Naive thymus-derived CD4-positive, alpha-beta T cell (primary cell): ENCODE data around the gene CDKN2AIPNL. TPM values are rescaled to one million over a fixed set of nuclear protein-coding genes. Genes with fewer than 3 reads are reported as not detected.

Experiments
- ATAC-seq: fragments of 150-1000 bp; cut with Tn5 transposase; 2 replicates; pipeline ENCODE4 v1.10.0; 2021; ENCODE audit warnings: mild to moderate bottlenecking, moderate library complexity
- CTCF ChIA-PET: fragments of 350-600 bp; sonication (Branson Sonifier 250); formaldehyde crosslinking; loops from one replicate; lab custom pipeline; 2021; ENCODE audit warnings: antibody characterized with exemption; lab: Charles Lee
- POLR2A ChIA-PET: fragments of 350-600 bp; sonication (Branson Sonifier 250); formaldehyde crosslinking; loops from one replicate; lab custom pipeline; 2021; ENCODE audit warnings: antibody characterized with exemption, inconsistent platforms; lab: Charles Lee
- DNase-seq, 9 donors: peaks; one replicate each; pipeline versions ENCODE4 v3.0.0 to v3.0.0-alpha.2; 2020 to 2022; ENCODE audit warnings: mixed read lengths in 1 of 9
- H3K27ac ChIP-seq: one replicate; pipeline ENCODE4 v1.7.0; 2013; ENCODE audit warnings: mild to moderate bottlenecking, low read depth, low read length, moderate library complexity
- H3K27me3 ChIP-seq, 2 donors: one replicate each; pipeline ENCODE4 v1.7.0; 2013; ENCODE audit warnings: low read length in 2 of 2, mild to moderate bottlenecking in 2 of 2, moderate library complexity in 2 of 2; ENCODE audit not compliant: control insufficient read depth in 2 of 2, insufficient read depth in 2 of 2
- H3K36me3 ChIP-seq, 3 experiments: 1 replicate in 2 of 3; 2 replicates in 1 of 3; pipeline ENCODE4 v1.7.0; 2013; ENCODE audit warnings: low read length in 3 of 3, mild to moderate bottlenecking in 3 of 3, moderate library complexity in 1 of 3; ENCODE audit not compliant: insufficient read depth in 3 of 3, control insufficient read depth in 2 of 3
- H3K4me1 ChIP-seq, 2 donors: one replicate each; pipeline ENCODE4 v1.7.0; 2013; ENCODE audit warnings: low read length in 2 of 2, mild to moderate bottlenecking in 2 of 2, moderate library complexity in 1 of 2; ENCODE audit not compliant: control insufficient read depth in 2 of 2, insufficient read depth in 2 of 2
- H3K4me3 ChIP-seq: 2 replicates; pipeline ENCODE4 v1.7.0; 2013; ENCODE audit warnings: mild to moderate bottlenecking, low read length
- H3K9me3 ChIP-seq, 3 experiments: 1 replicate in 2 of 3; 2 replicates in 1 of 3; pipeline ENCODE4 v1.7.0; 2013; ENCODE audit warnings: low read length in 3 of 3; ENCODE audit not compliant: control insufficient read depth in 2 of 3
- H3K27ac Mint-ChIP-seq, 9 donors: one replicate each; pipeline ENCODE4 v1.8.0; 2020 to 2022; ENCODE audit warnings: mixed read lengths in 9 of 9, mild to moderate bottlenecking in 8 of 9, moderate library complexity in 5 of 9, inconsistent platforms in 2 of 9
- H3K27me3 Mint-ChIP-seq, 5 donors: one replicate each; pipeline ENCODE4 v1.8.0; 2021 to 2022; ENCODE audit warnings: mixed read lengths in 5 of 5, mild to moderate bottlenecking in 1 of 5
- H3K36me3 Mint-ChIP-seq, 5 donors: one replicate each; pipeline ENCODE4 v1.8.0; 2020 to 2022; ENCODE audit warnings: mixed read lengths in 5 of 5, mild to moderate bottlenecking in 3 of 5, inconsistent platforms in 1 of 5
- H3K4me1 Mint-ChIP-seq, 7 donors: one replicate each; pipeline ENCODE4 v1.8.0; 2020 to 2022; ENCODE audit warnings: mixed read lengths in 7 of 7, mild to moderate bottlenecking in 3 of 7, inconsistent platforms in 1 of 7
- H3K4me3 Mint-ChIP-seq, 10 donors: one replicate each; pipeline ENCODE4 v1.8.0; 2020 to 2022; ENCODE audit warnings: mild to moderate bottlenecking in 10 of 10, mixed read lengths in 10 of 10, moderate library complexity in 6 of 10, inconsistent platforms in 2 of 10
- H3K9me3 Mint-ChIP-seq, 11 donors: one replicate each; pipeline ENCODE4 v1.8.0; 2020 to 2022; ENCODE audit warnings: mixed read lengths in 11 of 11, mild to moderate bottlenecking in 4 of 11, inconsistent platforms in 1 of 11, moderate library complexity in 1 of 11
- intact Hi-C, 2 donors: fragments of 100-400 bp; cut with micrococcal nuclease; formaldehyde crosslinking; loops; one replicate each; pipeline ENCODE4 v1.15.1; 2023
- polyA plus RNA-seq, 2 donors: library from polyadenylated mRNA; unstranded; fragments of 300-500 nt; fragmentation: Illumina TruSeq; gene quantifications; one replicate each; pipeline ENCODE4 v1.2.3, GENCODE V29; 2021
- total RNA-seq, 6 experiments: library from RNA in 5 of 6; stranded (reverse) in 5 of 6; gene quantifications; 1 replicate in 5 of 6; 2 replicates in 1 of 6; pipeline ENCODE4 v1.2.3 and lab custom pipeline; 2021 to 2026

The CDKN2AIPNL gene
- total and polyA plus RNA-seq, 7 experiments from 2014 or later = 11.5 to 29.1 (median 17.8) TPM

DNA sequence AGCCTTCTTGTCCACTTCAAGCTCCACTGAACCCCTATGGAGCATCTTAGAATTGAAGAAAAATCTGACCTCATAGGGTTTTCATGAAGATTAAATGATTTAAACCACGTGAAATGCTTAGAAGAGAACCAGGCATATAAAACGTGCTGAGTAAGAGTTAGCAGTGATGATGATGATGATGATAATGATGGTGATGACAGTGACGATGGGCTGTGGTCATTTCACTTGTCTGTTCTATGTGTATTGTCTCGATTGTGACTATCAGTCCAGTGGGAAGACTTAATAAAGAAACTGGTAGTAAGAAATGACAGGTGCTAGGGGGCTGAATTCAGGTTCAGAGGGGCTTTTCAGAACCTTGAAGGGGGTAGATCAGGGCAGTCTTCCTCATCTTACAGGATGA is 45.1 kb upstream of the CDKN2AIPNL start:
- Histone ChIP-seq H3K4me1 (no peaks in the 10 kb centered on the region), H3K9me3 (no peaks in the 10 kb centered on the region), H3K36me3 (no peaks in the 10 kb centered on the region), H3K4me3 (no peak overlapping the region), H3K27me3 (no peaks in the 10 kb centered on the region), H3K27ac (no peak overlapping the region)
- Mint-ChIP-seq H3K36me3 (no peaks in the 10 kb centered on the region), H3K4me3 (no peak overlapping the region), H3K27ac (peak overlapping the region in 1 of 9 donors; percentile 44), H3K27me3 (peaks cover 0 to 5% (median 0%) of the 10 kb centered on the region in 5 donors), H3K9me3 (no peaks in the 10 kb centered on the region), H3K4me1 (no peaks in the 10 kb centered on the region)
- ChIA-PET CTCF (no interaction called here), POLR2A (no interaction called here)
- intact Hi-C loops = no loop called here
- ATAC-seq (no peak), DNase-seq (no peak)

DNA sequence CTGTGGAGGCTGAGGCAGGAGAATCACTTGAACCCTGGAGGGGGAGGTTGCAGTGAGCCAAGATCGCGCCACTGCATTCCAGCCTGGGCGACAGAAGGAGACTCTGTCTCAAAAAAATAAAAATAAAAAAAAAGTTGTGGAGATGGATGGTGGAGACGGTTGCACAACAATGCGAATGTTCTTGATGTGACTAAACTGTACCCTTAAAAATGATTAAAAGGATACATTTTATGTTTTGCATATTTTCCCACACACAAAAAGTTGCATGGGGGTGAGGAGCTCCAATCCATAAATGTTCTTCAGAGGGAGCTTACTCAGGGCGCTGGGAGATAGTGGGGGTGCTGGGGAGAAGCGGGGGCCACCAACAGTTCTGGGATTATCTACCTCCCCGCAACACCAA is 43.8 kb upstream of the CDKN2AIPNL start:
- H3K27ac ChIP-seq = no peak overlapping the region
- H3K4me1 ChIP-seq = no peaks in the 10 kb centered on the region
- no peaks in the 10 kb centered on the region for H3K9me3 ChIP-seq
- DNase-seq (no peak), ATAC-seq (no peak)
- CTCF ChIA-PET = no interaction called here
- no peaks in the 10 kb centered on the region for H3K27me3 ChIP-seq
- no peak overlapping the region for H3K4me3 ChIP-seq
- H3K9me3 Mint-ChIP-seq = no peaks in the 10 kb centered on the region
- no peaks in the 10 kb centered on the region for H3K36me3 ChIP-seq
- no peak overlapping the region for H3K4me3 Mint-ChIP-seq
- intact Hi-C loops = no loop called here
- no peak overlapping the region for H3K27ac Mint-ChIP-seq
- no peaks in the 10 kb centered on the region for H3K36me3 Mint-ChIP-seq
- H3K4me1 Mint-ChIP-seq = peaks cover 0 to under 1% (median 0%) of the 10 kb centered on the region in 7 donors
- POLR2A ChIA-PET = no interaction called here
- peaks cover 0 to 5% (median 0%) of the 10 kb centered on the region in 5 donors for H3K27me3 Mint-ChIP-seq

DNA sequence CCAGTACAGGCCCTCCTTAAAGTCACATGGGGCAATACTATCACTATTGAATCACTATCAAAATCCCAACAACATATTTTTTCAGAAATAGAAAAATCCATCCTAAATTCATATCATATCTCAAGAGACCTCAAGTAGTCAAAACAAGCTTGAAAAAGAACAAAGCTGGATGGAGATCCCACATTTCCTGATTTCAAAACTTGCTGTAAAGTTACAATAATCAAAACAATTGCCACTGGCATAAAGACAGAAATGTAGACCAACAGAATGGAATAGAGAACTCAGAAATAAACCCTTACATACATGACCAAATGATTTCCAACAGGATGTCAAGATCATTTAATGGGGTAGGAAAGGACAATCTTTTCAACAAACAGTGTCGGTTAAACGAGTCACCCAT is 41.3 kb upstream of the CDKN2AIPNL start:
- H3K27ac ChIP-seq = no peak overlapping the region
- DNase-seq = no peak
- ChIA-PET POLR2A (interaction anchor here (0.6 kb wide), 1 partner anchor 44 kb away, joined by 5 read pairs; no protein-coding TSS in a partner anchor), CTCF (no interaction called here)
- no peaks in the 10 kb centered on the region for H3K36me3 Mint-ChIP-seq
- no peaks in the 10 kb centered on the region for H3K4me1 ChIP-seq
- intact Hi-C loops = no loop called here
- no peaks in the 10 kb centered on the region for H3K9me3 ChIP-seq
- H3K4me3 Mint-ChIP-seq = no peak overlapping the region
- H3K4me3 ChIP-seq = no peak overlapping the region
- H3K36me3 ChIP-seq = no peaks in the 10 kb centered on the region
- no peak overlapping the region for H3K27ac Mint-ChIP-seq
- no peaks in the 10 kb centered on the region for H3K27me3 ChIP-seq
- peaks cover 0 to 7% (median 0%) of the 10 kb centered on the region in 7 donors for H3K4me1 Mint-ChIP-seq
- ATAC-seq = no peak
- no peaks in the 10 kb centered on the region for H3K9me3 Mint-ChIP-seq
- H3K27me3 Mint-ChIP-seq = peaks cover 0 to 5% (median 0%) of the 10 kb centered on the region in 5 donors

DNA sequence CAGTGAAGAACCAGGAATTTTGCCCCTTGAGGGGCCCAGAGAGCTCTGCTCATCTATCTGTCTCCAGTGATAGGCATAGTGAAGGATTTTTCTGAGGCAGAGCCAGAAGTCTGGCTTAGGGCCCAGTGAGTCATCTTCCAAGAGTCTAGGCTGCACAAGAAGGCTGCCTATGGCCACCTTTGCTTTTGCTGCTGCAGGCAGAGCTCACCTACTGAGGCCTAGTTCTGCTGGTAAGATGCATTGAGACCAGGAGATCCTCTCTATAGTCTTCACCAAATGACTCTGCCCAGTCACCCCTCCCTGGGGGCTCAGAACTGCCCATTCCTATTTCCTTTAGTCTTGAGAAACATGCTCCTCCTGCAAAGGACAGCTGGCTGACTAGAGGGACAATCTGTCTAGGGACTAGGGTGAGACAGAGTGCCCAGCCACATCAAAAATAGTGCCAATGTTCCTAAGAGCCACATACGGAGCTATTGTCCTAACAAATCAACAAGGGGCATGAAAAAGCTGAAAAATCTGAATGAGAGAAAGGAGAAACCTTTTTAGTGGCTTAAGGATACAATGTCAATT is 40.3 kb upstream of the CDKN2AIPNL start:
- H3K36me3 ChIP-seq = no peaks in the 10 kb centered on the region
- no peaks in the 10 kb centered on the region for H3K27me3 ChIP-seq
- H3K4me1 ChIP-seq = no peaks in the 10 kb centered on the region
- peaks cover 0 to 5% (median 0%) of the 10 kb centered on the region in 5 donors for H3K27me3 Mint-ChIP-seq
- intact Hi-C loops = no loop called here
- DNase-seq (no peak), ATAC-seq (no peak)
- no peak overlapping the region for H3K4me3 ChIP-seq
- CTCF ChIA-PET = no interaction called here
- peaks cover 0 to 7% (median 0%) of the 10 kb centered on the region in 7 donors for H3K4me1 Mint-ChIP-seq
- POLR2A ChIA-PET = no interaction called here
- H3K9me3 Mint-ChIP-seq = no peaks in the 10 kb centered on the region
- no peak overlapping the region for H3K4me3 Mint-ChIP-seq
- H3K27ac Mint-ChIP-seq = no peak overlapping the region
- H3K27ac ChIP-seq = no peak overlapping the region
- H3K9me3 ChIP-seq = no peaks in the 10 kb centered on the region
- no peaks in the 10 kb centered on the region for H3K36me3 Mint-ChIP-seq

DNA sequence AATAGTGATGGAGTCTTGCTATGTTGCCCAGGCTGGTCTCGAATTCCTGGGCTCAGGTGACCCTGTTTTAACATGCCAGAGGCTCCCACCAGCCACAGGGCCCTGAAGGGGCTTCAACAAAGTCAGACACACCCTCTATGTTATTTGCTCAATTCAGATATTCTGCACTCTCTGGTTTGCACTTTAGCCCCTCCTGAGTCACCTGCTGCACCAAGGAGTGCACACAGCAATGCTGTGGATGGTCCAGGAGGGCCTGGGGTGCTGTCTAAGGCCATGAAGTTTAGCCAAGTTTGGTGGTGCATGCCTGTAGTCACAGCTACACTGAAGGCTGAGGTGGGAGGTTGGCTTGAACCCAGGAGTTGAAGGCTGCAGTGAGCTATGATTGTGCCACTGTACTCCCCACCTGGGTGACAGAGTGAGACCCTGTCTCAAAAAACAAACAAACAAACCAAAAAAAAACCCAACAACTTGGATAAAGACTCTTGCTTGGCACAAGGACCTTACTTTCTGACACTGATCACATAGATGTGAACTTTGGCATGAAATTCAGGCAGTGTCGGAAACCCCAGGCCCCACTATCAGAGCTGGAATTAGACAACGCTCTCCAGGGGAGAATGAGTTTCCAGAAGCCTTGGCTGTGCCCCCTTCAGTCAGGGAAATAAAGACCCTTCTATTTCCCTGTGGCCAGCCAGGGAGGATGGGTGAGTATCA is 39.7 kb upstream of the CDKN2AIPNL start:
- no peak overlapping the region for H3K4me3 Mint-ChIP-seq
- POLR2A ChIA-PET = no interaction called here
- no peak overlapping the region for H3K27ac Mint-ChIP-seq
- CTCF ChIA-PET = no interaction called here
- DNase-seq = no peak
- intact Hi-C loops = no loop called here
- Histone ChIP-seq H3K27me3 (no peaks in the 10 kb centered on the region), H3K4me1 (no peaks in the 10 kb centered on the region), H3K4me3 (no peak overlapping the region), H3K36me3 (no peaks in the 10 kb centered on the region), H3K9me3 (no peaks in the 10 kb centered on the region), H3K27ac (no peak overlapping the region)
- no peak for ATAC-seq
- H3K4me1 Mint-ChIP-seq = peaks cover 0 to 7% (median 0%) of the 10 kb centered on the region in 7 donors
- H3K36me3 Mint-ChIP-seq = no peaks in the 10 kb centered on the region
- peaks cover 0 to 3% (median 0%) of the 10 kb centered on the region in 5 donors for H3K27me3 Mint-ChIP-seq
- H3K9me3 Mint-ChIP-seq = peaks cover 0 to 2% (median 0%) of the 10 kb centered on the region in 11 donors

DNA sequence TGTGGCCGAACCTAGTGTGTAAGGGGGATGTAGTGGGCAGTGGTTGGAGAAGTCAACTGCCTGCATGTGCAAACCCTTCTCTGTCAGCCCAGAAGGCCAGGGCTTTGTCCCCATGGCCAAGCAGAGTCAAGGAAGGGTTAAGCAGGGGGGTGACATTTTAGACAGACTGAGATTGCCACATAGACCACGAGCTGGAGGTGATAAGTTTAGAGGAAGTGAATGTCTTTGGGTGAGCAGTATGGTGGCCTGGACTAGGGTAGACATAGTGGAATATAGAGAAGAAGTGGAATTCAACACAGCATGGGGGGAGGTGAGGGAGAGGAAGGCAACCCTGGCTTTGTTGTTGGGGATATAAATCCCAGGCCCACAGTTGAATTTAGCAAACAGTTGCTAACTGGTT is 38.7 kb upstream of the CDKN2AIPNL start:
- ChIA-PET POLR2A (no interaction called here), CTCF (no interaction called here)
- H3K9me3 ChIP-seq = no peaks in the 10 kb centered on the region
- ATAC-seq (peak; percentile 37), DNase-seq (no peak)
- Mint-ChIP-seq H3K27ac (peak overlapping the region in 1 of 9 donors; percentile 39), H3K27me3 (peaks cover 0 to 3% (median 0%) of the 10 kb centered on the region in 5 donors), H3K36me3 (no peaks in the 10 kb centered on the region), H3K4me1 (peaks cover 0 to 7% (median 0%) of the 10 kb centered on the region in 7 donors), H3K9me3 (peaks cover 0 to 2% (median 0%) of the 10 kb centered on the region in 11 donors), H3K4me3 (no peak overlapping the region)
- H3K36me3 ChIP-seq = no peaks in the 10 kb centered on the region
- H3K4me3 ChIP-seq = no peak overlapping the region
- intact Hi-C loops = no loop called here
- H3K27ac ChIP-seq = no peak overlapping the region
- no peaks in the 10 kb centered on the region for H3K4me1 ChIP-seq
- H3K27me3 ChIP-seq = no peaks in the 10 kb centered on the region

DNA sequence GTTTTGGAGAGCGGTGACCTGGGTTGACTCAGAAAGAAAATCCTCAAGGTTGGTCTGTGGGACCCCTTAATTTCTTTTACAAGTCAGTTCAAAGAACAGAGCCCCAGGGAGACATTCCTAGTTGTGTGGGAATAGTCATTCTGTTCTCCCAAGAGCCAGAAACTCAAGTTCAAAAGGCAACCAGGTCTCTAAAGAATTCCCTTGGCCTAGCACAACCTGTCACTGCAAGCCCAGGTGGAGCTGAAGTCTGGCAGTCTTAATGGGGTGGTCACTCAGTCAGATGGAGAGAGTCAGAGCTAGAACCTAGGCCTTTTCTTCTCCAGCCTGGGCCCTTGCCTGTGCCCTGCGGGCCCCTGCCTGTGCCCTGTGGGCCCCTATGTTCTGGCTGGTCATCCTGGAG is 37.5 kb upstream of the CDKN2AIPNL start:
- Mint-ChIP-seq H3K27me3 (peaks cover 0 to 3% (median 0%) of the 10 kb centered on the region in 5 donors), H3K9me3 (peaks cover 0 to 2% (median 0%) of the 10 kb centered on the region in 11 donors), H3K27ac (no peak overlapping the region), H3K4me3 (no peak overlapping the region), H3K36me3 (no peaks in the 10 kb centered on the region), H3K4me1 (peaks cover 0 to 7% (median 0%) of the 10 kb centered on the region in 7 donors)
- Histone ChIP-seq H3K4me1 (no peaks in the 10 kb centered on the region), H3K9me3 (no peaks in the 10 kb centered on the region), H3K27me3 (no peaks in the 10 kb centered on the region), H3K27ac (no peak overlapping the region), H3K36me3 (no peaks in the 10 kb centered on the region), H3K4me3 (no peak overlapping the region)
- intact Hi-C loops = no loop called here
- POLR2A ChIA-PET = no interaction called here
- DNase-seq = no peak
- CTCF ChIA-PET = no interaction called here
- no peak for ATAC-seq
